ENCODE measurements around the gene MTMR3.

DNA sequence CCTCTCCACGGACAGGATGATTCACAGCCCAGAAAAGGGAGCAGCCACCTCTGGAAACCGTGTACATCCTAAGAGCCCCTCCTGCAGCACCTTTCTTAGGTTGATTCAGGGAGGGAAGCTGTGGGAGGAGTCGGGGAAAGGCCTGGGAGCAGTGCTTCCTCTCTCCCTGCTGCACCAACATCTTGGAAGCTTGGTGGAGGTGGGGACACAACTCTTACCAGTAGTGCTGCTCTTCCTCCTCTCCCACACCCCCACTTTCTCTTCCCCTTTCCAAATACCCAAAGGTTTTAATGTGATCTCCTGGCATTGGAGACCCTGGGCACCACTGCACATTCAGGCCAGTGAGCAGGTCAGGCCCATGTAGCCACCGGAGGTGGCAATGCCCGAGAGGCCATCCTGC lies 150.9 kb downstream of the MTMR3 start:
- TF ChIP-seq POLR2A (IDR thresholded peaks at IDR 0.05; ENCODE audit: low read length) (no peak), BCL3 (IDR thresholded peaks at IDR 0.05) (no peak), KDM1A (IDR thresholded peaks at IDR 0.05; ENCODE audit: low read depth) (no peak), CTCF (IDR thresholded peaks at IDR 0.05) (no peak), CHD2 (IDR thresholded peaks at IDR 0.05; ENCODE audit: low read length, partially characterized antibody) (no peak), ZC3H11A (IDR thresholded peaks at IDR 0.05) (no peak)

Data from A549 (cell line).